MCF 10A (cell line): Measurements from ENCODE around the gene PTCH1. TPM values are rescaled to one million over a fixed set of nuclear protein-coding genes. Genes with fewer than 3 reads are reported as not detected.

Experiments
- BruUV-seq: library from RNA; stranded (reverse); fragments of 400-500 nt; replicated peaks from 2 replicates; lab custom pipeline; 2021; lab: Mats Ljungman, UMichigan
- CTCF ChIA-PET: fragments of 300-600 bp; sonication (Branson Sonifier 250); formaldehyde crosslinking; extraction: SDS; loops from one replicate; lab custom pipeline; 2021; ENCODE audit warnings: antibody characterized with exemption, inconsistent platforms; lab: Yijun Ruan, JAX
- POLR2A ChIA-PET: fragments of 300-600, 350-650 bp; sonication (Branson Sonifier 250); formaldehyde crosslinking; extraction: SDS; loops from one replicate; lab custom pipeline; 2020; ENCODE audit warnings: antibody characterized with exemption, inconsistent platforms; lab: Yijun Ruan, JAX
- DNase-seq: peaks from one replicate; pipeline ENCODE4 v3.0.0-alpha.2; 2018; ENCODE audit not compliant: unreplicated experiment
- H3K27ac Mint-ChIP-seq: one replicate; pipeline ENCODE4 v1.8.0; 2022; ENCODE audit warnings: mild to moderate bottlenecking, low read depth, mixed read lengths; ENCODE audit not compliant: unreplicated experiment
- H3K27me3 Mint-ChIP-seq: one replicate; pipeline ENCODE4 v1.8.0; 2022; ENCODE audit warnings: mixed read lengths; ENCODE audit not compliant: insufficient read depth, unreplicated experiment
- H3K36me3 Mint-ChIP-seq: one replicate; pipeline ENCODE4 v1.8.0; 2022; ENCODE audit warnings: mild to moderate bottlenecking, moderate library complexity, mixed read lengths; ENCODE audit not compliant: insufficient read depth, unreplicated experiment
- H3K4me1 Mint-ChIP-seq: one replicate; pipeline ENCODE4 v1.8.0; 2022; ENCODE audit warnings: mixed read lengths; ENCODE audit not compliant: insufficient read depth, unreplicated experiment
- H3K4me3 Mint-ChIP-seq: one replicate; pipeline ENCODE4 v1.8.0; 2022; ENCODE audit warnings: mild to moderate bottlenecking, moderate library complexity, mixed read lengths; ENCODE audit not compliant: unreplicated experiment
- H3K9me3 Mint-ChIP-seq: one replicate; pipeline ENCODE4 v1.8.0; 2022; ENCODE audit warnings: mixed read lengths; ENCODE audit not compliant: unreplicated experiment
- intact Hi-C: fragments of 100-400 bp; cut with micrococcal nuclease; formaldehyde crosslinking; loops from 2 replicates; pipeline ENCODE4 v1.14.1; 2022
- total RNA-seq: library from RNA; stranded (reverse); gene quantifications from 2 replicates; pipeline ENCODE4 v1.2.3, GENCODE V29; 2022
- TF ChIP-seq, protein P1 (sequence below): fragments of 200-600 bp; IDR thresholded peaks from one replicate; pipeline ENCODE4 v1.8.0; 2022; ENCODE audit warnings: antibody characterized with exemption, mild to moderate bottlenecking; ENCODE audit not compliant: unreplicated experiment

The PTCH1 gene
- total RNA-seq, 1 experiment from 2014 or later = 3.6 TPM

GRCh38 chr9:95431286-95431685, 85.5 kb downstream of the PTCH1 start:
- no peak overlapping the region for H3K27ac Mint-ChIP-seq
- H3K27me3 Mint-ChIP-seq = no peaks in the 10 kb centered on the region
- no peaks in the 10 kb centered on the region for H3K9me3 Mint-ChIP-seq
- ChIA-PET CTCF (interaction anchor here (0.6 kb wide), 1 partner anchor 120 kb away, joined by 3 read pairs; no protein-coding TSS in a partner anchor), POLR2A (no interaction called here)
- TF ChIP-seq, protein P1, sequence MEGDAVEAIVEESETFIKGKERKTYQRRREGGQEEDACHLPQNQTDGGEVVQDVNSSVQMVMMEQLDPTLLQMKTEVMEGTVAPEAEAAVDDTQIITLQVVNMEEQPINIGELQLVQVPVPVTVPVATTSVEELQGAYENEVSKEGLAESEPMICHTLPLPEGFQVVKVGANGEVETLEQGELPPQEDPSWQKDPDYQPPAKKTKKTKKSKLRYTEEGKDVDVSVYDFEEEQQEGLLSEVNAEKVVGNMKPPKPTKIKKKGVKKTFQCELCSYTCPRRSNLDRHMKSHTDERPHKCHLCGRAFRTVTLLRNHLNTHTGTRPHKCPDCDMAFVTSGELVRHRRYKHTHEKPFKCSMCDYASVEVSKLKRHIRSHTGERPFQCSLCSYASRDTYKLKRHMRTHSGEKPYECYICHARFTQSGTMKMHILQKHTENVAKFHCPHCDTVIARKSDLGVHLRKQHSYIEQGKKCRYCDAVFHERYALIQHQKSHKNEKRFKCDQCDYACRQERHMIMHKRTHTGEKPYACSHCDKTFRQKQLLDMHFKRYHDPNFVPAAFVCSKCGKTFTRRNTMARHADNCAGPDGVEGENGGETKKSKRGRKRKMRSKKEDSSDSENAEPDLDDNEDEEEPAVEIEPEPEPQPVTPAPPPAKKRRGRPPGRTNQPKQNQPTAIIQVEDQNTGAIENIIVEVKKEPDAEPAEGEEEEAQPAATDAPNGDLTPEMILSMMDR = no peak
- no peaks in the 10 kb centered on the region for H3K4me1 Mint-ChIP-seq
- BruUV-seq = no TSS peak
- DNase-seq = no peak
- no peak overlapping the region for H3K4me3 Mint-ChIP-seq
- intact Hi-C loops = no loop called here
- no peaks in the 10 kb centered on the region for H3K36me3 Mint-ChIP-seq

- no peaks in the 10 kb centered on the region for H3K9me3 Mint-ChIP-seq
- DNase-seq = no peak
- no peaks in the 10 kb centered on the region for H3K27me3 Mint-ChIP-seq
- H3K4me3 Mint-ChIP-seq = no peak overlapping the region
- POLR2A ChIA-PET = no interaction called here
- no peak overlapping the region for H3K27ac Mint-ChIP-seq
- no peaks in the 10 kb centered on the region for H3K4me1 Mint-ChIP-seq
- CTCF ChIA-PET = no interaction called here
- intact Hi-C loops = no loop called here
- TF ChIP-seq, protein P1 = no peak
- H3K36me3 Mint-ChIP-seq = no peaks in the 10 kb centered on the region
- no TSS peak for BruUV-seq
Observed at GRCh38 chr9:95429948-95430620, 86.7 kb downstream of the PTCH1 start.

- ChIA-PET CTCF (interaction anchor here (0.6 kb wide), 1 partner anchor 364 kb away, joined by 3 read pairs; no protein-coding TSS in a partner anchor), POLR2A (interaction anchor here (0.6 kb wide), 1 partner anchor 8 kb away, joined by 3 read pairs; no protein-coding TSS in a partner anchor)
- no peaks in the 10 kb centered on the region for H3K4me1 Mint-ChIP-seq
- intact Hi-C loops = no loop called here
- H3K36me3 Mint-ChIP-seq = no peaks in the 10 kb centered on the region
- H3K27me3 Mint-ChIP-seq = no peaks in the 10 kb centered on the region
- BruUV-seq = no TSS peak
- H3K4me3 Mint-ChIP-seq = no peak overlapping the region
- H3K9me3 Mint-ChIP-seq = no peaks in the 10 kb centered on the region
- DNase-seq = no peak
- TF ChIP-seq, protein P1 = no peak
- no peak overlapping the region for H3K27ac Mint-ChIP-seq
Observed at GRCh38 chr9:95429096-95429495, 87.7 kb downstream of the PTCH1 start.

DNA sequence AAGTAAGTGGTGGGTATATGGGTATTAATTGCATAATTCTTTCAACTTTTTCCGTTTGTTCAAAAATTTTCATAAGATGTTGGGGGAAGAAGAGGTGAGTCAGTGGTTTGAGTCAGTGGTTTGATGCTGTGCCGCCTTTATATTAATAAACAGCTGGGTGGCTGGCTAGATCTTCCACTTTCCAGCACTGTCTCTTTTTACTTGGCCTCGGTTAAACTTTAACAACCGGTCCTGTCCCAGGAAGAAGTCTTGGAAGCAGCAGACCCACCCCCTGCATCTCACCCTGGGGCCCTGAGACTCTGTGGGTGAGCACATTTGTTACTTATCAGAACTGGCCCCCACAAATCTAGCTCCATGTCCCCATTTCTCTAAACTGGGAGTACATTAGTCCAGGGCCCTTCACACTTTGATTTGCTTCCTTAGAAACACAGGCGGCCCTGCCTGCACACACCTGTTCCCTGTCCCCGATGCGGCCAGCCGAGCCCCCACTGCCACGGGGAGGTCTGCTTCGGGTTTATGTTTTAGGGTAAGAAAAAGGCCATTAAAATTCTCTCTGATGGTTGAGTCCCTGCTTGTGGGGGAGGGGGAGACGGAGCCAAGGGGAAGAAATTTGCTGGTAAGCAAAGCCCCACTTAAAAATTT, 90.7 kb downstream of the PTCH1 start:
- peak; percentile 55 for DNase-seq
- intact Hi-C loops = loop anchor here (2.0 kb wide), 2 partner anchors 15 to 83 kb away; no protein-coding TSS in a partner anchor
- ChIA-PET CTCF (interaction anchor here (1.5 kb wide), 1 partner anchor 91 kb away, joined by 3 read pairs; the partner anchor contains the start of gene PTCH1), POLR2A (interaction anchor here (0.6 to 2.6 kb wide), 17 partner anchors 9 to 993 kb away, joined by 3 to 23 read pairs (median 5); partner anchors contain the start of genes ERCC6L2 and FANCC)
- Mint-ChIP-seq H3K9me3 (peaks cover 8% of the 10 kb centered on the region), H3K27me3 (no peaks in the 10 kb centered on the region), H3K4me3 (peak overlapping the region; percentile 84), H3K27ac (peak overlapping the region; percentile 94), H3K4me1 (no peaks in the 10 kb centered on the region), H3K36me3 (peaks cover 13% of the 10 kb centered on the region)
- TF ChIP-seq, protein P1 = no peak
- BruUV-seq = TSS peak; percentile 72
